GM12872 (cell line): Measurements from ENCODE around the gene PCP2.

ENCODE experiments used
- CTCF ChIP-seq: IDR thresholded peaks from 3 replicates; pipeline ENCODE4 v1.5.1; 2011; ENCODE audit warnings: low read depth, mild to moderate bottlenecking, low read length, moderate library complexity; ENCODE audit not compliant: insufficient read depth

The PCP2 gene

GRCh38 chr19:7632340-7633203 lies 947 bp downstream of the PCP2 start:
- no peak for TF ChIP-seq CTCF

GRCh38 chr19:7631577-7631976 lies 1.9 kb downstream of the PCP2 start:
- no peak for TF ChIP-seq CTCF

GRCh38 chr19:7629347-7630054 lies 4.0 kb downstream of the PCP2 start, which contains the start of the genes PET100 and XAB2:
Gene PET100, plus strand, starts transcription at chr19:7629793. Its CDS starts 41 bp downstream, at chr19:7629834.
Gene XAB2, minus strand, starts transcription at chr19:7629545. Its CDS starts 18 bp downstream, at chr19:7629527.
- no peak for TF ChIP-seq CTCF

GRCh38 chr19:7628589-7629311 lies 4.8 kb downstream of the PCP2 start:
- no peak for TF ChIP-seq CTCF

- no peak for TF ChIP-seq CTCF
Observed at GRCh38 chr19:7627166-7627565, 6.4 kb downstream of the PCP2 start.

- no peak for TF ChIP-seq CTCF
Observed at GRCh38 chr19:7625763-7626372, 7.7 kb downstream of the PCP2 start.

GRCh38 chr19:7624810-7625209 lies 8.7 kb downstream of the PCP2 start:
- TF ChIP-seq CTCF: no peak
